ENCODE measurements around the gene RBFOX1.

Gene RBFOX1

GRCh38 chr16:7511549-7512260 lies 179.1 kb downstream of the RBFOX1 start:
- peaks cover 3% of the 10 kb centered on the region for H3K27me3 Mint-ChIP-seq (ENCODE audit: low read depth, poor library complexity)
- no peak overlapping the region for H3K27ac Mint-ChIP-seq
- peaks cover 48% of the 10 kb centered on the region for H3K4me1 Mint-ChIP-seq
- H3K9me3 Mint-ChIP-seq, result no peaks in the 10 kb centered on the region
- no peak for DNase-seq
- TF ChIP-seq, protein P1, sequence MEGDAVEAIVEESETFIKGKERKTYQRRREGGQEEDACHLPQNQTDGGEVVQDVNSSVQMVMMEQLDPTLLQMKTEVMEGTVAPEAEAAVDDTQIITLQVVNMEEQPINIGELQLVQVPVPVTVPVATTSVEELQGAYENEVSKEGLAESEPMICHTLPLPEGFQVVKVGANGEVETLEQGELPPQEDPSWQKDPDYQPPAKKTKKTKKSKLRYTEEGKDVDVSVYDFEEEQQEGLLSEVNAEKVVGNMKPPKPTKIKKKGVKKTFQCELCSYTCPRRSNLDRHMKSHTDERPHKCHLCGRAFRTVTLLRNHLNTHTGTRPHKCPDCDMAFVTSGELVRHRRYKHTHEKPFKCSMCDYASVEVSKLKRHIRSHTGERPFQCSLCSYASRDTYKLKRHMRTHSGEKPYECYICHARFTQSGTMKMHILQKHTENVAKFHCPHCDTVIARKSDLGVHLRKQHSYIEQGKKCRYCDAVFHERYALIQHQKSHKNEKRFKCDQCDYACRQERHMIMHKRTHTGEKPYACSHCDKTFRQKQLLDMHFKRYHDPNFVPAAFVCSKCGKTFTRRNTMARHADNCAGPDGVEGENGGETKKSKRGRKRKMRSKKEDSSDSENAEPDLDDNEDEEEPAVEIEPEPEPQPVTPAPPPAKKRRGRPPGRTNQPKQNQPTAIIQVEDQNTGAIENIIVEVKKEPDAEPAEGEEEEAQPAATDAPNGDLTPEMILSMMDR (IDR thresholded peaks at IDR 0.05), result no peak
- no peaks in the 10 kb centered on the region for H3K36me3 Mint-ChIP-seq (ENCODE audit: low read depth)
- no peak overlapping the region for H3K4me3 Mint-ChIP-seq

DNA sequence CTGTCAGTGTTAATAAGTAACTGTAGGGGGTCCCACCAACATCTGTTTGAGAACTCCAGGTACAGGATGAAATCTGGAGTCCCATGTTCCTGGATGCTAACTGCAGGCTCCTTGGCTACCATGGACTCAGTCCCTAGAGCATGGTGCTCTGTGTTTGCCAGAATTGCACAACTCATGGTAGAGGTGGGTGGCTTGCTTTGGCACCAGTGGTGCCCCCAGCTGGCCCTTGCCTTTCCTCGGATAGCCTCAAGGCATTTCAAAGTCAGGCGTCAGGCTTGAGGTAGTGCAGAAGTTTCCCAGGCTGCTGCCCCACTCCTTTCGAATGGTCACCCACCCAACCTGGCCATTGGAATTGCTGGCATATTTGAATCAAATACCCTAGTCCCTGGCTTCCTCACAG lies 179.9 kb downstream of the RBFOX1 start:
- peaks cover 56% of the 10 kb centered on the region for H3K4me1 Mint-ChIP-seq
- TF ChIP-seq, protein P1 (IDR thresholded peaks at IDR 0.05), result no peak
- no peak for DNase-seq
- H3K4me3 Mint-ChIP-seq, result no peak overlapping the region
- peaks cover 3% of the 10 kb centered on the region for H3K27me3 Mint-ChIP-seq (ENCODE audit: low read depth, poor library complexity)
- H3K9me3 Mint-ChIP-seq, result no peaks in the 10 kb centered on the region
- no peaks in the 10 kb centered on the region for H3K36me3 Mint-ChIP-seq (ENCODE audit: low read depth)
- H3K27ac Mint-ChIP-seq, result no peak overlapping the region

DNA sequence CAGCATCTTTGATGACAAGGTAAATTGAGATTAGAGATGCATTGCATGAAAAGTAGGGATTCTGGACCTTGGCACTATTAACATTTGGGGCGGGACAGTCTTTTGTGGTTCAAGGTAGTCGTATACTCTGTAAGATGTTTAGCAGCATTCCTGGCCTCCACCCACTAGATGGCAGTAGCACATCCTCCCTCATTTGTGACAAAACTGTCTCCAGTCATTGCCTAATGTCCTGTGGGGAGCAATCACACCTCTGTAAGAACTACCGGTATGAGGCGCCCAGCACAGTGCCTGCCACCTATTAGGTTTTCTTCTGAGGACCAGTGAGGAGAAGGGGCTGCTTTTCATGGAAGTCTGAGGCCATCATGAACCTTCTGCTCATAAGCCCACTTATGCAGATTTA lies 180.8 kb downstream of the RBFOX1 start:
- TF ChIP-seq, protein P1 (IDR thresholded peaks at IDR 0.05), result peak; percentile 18
- Mint-ChIP-seq H3K27me3 (ENCODE audit: low read depth, poor library complexity) (peaks cover 3% of the 10 kb centered on the region), H3K36me3 (ENCODE audit: low read depth) (no peaks in the 10 kb centered on the region), H3K27ac (no peak overlapping the region), H3K4me3 (no peak overlapping the region), H3K4me1 (peaks cover 54% of the 10 kb centered on the region), H3K9me3 (no peaks in the 10 kb centered on the region)
- DNase-seq, result no peak

DNA sequence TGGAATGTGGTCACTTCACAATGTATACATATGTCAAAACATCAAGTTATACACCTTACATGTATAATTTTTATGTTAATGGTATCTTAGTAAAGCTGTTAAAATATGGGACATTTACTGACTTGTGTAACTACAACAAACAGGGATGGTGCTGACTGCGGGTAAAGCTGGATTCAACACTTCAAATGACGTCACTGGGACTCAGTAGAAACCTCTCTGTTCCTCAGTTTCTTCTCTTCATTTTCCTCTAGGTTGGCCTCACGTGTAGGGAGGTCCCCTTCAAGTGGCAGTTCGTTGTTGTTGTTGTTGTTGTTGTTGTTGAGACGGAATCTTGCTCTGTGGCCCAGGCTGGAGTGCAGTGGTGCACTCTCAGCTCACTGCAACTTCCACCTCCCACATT lies 182.9 kb downstream of the RBFOX1 start:
- peaks cover 4% of the 10 kb centered on the region for H3K36me3 Mint-ChIP-seq (ENCODE audit: low read depth)
- TF ChIP-seq, protein P1 (IDR thresholded peaks at IDR 0.05), result no peak

DNA sequence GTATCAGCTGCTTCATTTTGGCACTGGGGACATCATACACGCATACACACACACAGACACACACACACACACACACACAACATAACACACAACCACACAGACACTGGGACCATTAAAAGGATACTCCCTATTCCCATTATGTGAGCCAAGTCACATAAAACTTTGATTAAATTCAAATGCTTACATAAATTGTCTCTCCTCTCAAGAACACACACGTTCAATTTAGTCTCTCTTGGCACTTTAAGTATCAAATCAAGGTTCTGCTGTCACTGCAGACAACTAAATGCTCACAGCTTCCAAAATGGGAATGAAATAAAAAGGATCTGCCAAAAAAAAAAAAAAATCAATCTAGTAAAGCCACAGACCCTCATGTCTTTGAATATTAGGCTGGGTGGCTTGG lies 184.9 kb downstream of the RBFOX1 start:
- H3K36me3 Mint-ChIP-seq (ENCODE audit: low read depth), result peaks cover 4% of the 10 kb centered on the region
- peaks cover 10% of the 10 kb centered on the region for H3K27me3 Mint-ChIP-seq (ENCODE audit: low read depth, poor library complexity)
- no peak overlapping the region for H3K4me3 Mint-ChIP-seq
- no peak overlapping the region for H3K27ac Mint-ChIP-seq
- H3K4me1 Mint-ChIP-seq, result peaks cover 16% of the 10 kb centered on the region
- TF ChIP-seq, protein P1 (IDR thresholded peaks at IDR 0.05), result no peak
- H3K9me3 Mint-ChIP-seq, result peaks cover 4% of the 10 kb centered on the region
- no peak for DNase-seq

More for the DNA sequence above, 182.9 kb downstream of the RBFOX1 start:
- H3K9me3 Mint-ChIP-seq, result peaks cover 4% of the 10 kb centered on the region
- no peak for DNase-seq
- H3K4me3 Mint-ChIP-seq, result no peak overlapping the region
- H3K27me3 Mint-ChIP-seq (ENCODE audit: low read depth, poor library complexity), result peaks cover 7% of the 10 kb centered on the region
- peaks cover 33% of the 10 kb centered on the region for H3K4me1 Mint-ChIP-seq
- H3K27ac Mint-ChIP-seq, result no peak overlapping the region

- Mint-ChIP-seq H3K9me3 (peaks cover 4% of the 10 kb centered on the region), H3K27me3 (ENCODE audit: low read depth, poor library complexity) (peaks cover 10% of the 10 kb centered on the region), H3K4me3 (no peak overlapping the region), H3K36me3 (ENCODE audit: low read depth) (peaks cover 4% of the 10 kb centered on the region), H3K4me1 (peaks cover 16% of the 10 kb centered on the region), H3K27ac (no peak overlapping the region)
- no peak for DNase-seq
- TF ChIP-seq, protein P1 (IDR thresholded peaks at IDR 0.05), result no peak
Observed at GRCh38 chr16:7518158-7518557, 185.5 kb downstream of the RBFOX1 start.

All from nephron progenitor cell (in vitro differentiated cells).